Astrocyte of the cerebellum (primary cell): ENCODE measurements around the gene RAMP2.

Experiments used
- DNase-seq: peaks from one replicate; pipeline ENCODE4 v3.0.0-alpha.2; 2011; ENCODE audit warnings: low read depth
- H3K4me3 ChIP-seq: 2 replicates; pipeline ENCODE4 v1.5.1; 2011; ENCODE audit warnings: mild to moderate bottlenecking, low read depth, low read length, moderate library complexity
- in situ Hi-C: cut with HindIII; loops from 2 replicates; pipeline ENCODE4 v1.10.0; 2017; ENCODE audit warnings: low sequenced_read_pairs
- TF ChIP-seq, protein P1 (sequence below): IDR thresholded peaks from 2 replicates; pipeline ENCODE4 v1.5.1; 2012; ENCODE audit warnings: low read length, low read depth, moderate library complexity, mild to moderate bottlenecking; ENCODE audit errors: missing control alignments

Gene RAMP2

DNA sequence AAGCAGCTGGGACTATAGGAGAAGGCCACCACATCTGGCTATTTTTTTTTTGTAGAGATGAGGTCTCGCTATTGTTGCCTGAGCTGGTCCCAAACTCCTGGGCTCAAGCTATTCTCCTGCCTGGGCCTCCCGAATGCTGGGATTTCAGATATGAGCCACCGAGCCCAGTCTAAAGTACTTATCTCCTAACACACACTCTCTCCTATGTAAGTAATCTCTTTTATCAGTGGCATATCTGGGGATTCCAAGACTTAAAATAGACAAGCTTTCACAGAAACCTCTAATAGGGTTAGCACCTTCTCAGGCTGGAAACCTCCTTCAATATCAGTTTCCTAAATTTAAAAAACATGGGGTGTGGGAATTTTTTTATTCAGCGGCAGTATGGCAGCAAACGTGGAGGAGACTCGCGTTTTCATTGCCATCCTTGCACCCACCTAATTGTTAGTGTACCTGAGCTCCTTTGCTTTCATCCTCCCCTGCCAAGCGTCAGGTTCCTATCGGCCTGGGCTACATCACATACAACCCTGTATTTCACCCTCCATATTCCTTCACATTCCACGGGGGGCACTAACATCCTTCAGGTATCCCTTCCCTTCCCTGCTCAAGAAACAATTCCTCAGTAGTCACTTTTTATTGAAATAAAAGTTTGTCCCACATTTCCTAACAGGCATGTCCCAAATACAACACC is 17.3 kb upstream of the RAMP2 start:
- TF ChIP-seq, protein P1, sequence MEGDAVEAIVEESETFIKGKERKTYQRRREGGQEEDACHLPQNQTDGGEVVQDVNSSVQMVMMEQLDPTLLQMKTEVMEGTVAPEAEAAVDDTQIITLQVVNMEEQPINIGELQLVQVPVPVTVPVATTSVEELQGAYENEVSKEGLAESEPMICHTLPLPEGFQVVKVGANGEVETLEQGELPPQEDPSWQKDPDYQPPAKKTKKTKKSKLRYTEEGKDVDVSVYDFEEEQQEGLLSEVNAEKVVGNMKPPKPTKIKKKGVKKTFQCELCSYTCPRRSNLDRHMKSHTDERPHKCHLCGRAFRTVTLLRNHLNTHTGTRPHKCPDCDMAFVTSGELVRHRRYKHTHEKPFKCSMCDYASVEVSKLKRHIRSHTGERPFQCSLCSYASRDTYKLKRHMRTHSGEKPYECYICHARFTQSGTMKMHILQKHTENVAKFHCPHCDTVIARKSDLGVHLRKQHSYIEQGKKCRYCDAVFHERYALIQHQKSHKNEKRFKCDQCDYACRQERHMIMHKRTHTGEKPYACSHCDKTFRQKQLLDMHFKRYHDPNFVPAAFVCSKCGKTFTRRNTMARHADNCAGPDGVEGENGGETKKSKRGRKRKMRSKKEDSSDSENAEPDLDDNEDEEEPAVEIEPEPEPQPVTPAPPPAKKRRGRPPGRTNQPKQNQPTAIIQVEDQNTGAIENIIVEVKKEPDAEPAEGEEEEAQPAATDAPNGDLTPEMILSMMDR = peak; percentile 45
- H3K4me3 ChIP-seq = peak overlapping the region; percentile 85
- in situ Hi-C loops = no loop called here
- no peak for DNase-seq

- in situ Hi-C loops = no loop called here
- peak overlapping the region; percentile 85 for H3K4me3 ChIP-seq
- no peak for DNase-seq
- TF ChIP-seq, protein P1 = no peak
Observed at GRCh38 chr17:42744283-42744805, 16.7 kb upstream of the RAMP2 start.

DNA sequence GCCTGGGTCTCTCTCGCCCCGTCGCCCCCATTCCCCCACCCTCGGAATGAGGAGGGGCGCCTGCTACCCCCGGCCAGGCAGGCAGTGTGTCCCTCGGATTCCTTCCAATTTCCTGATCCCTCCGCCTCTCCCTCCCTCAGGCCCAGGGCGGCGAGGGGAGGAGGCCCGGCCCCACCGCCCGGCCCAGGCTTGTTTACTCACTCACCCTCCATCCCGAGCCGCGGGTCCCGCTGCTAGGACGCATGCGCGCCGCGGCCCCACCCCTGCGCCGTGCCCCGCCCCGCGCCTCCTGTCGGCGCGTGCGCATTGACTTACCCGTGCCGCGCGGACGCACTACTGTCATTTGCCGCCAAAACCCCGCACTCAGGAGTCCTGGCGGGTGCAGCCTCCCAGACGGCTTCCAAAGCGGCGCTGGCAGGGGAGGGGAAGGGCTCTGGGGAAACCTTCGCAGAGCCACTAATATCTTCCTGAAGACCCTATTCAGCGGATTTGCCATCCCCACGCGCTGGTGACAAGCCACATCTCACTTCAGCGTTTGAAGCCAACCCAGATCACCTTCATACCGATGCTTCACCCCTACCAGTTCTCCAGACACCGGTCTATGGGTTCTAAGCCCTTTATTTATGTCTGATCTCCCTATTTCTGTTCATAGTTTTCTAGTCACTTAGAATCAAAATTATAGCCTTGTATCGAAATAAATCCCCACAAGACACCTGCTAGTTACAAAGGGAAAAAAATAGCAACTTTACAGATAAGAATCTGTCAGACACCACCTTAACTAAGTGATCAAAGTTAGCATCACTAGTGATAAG is 16.0 kb upstream of the RAMP2 start, which contains the start of gene EZH1:
Gene EZH1 (minus strand): TSS at position 235 of the 812 bp plus-strand sequence. CDS start 16,099 bp downstream, outside the sequence.
- peak; percentile 65 for DNase-seq
- H3K4me3 ChIP-seq = peak within 1 kb of the TSS; percentile 85
- in situ Hi-C loops = no loop called here
- TF ChIP-seq, protein P1 = no peak

- no peak for DNase-seq
- in situ Hi-C loops = no loop called here
Observed at GRCh38 chr17:42748202-42748907, 12.7 kb upstream of the RAMP2 start.

GRCh38 chr17:42748908-42749798 is 11.9 kb upstream of the RAMP2 start:
- TF ChIP-seq, protein P1 = no peak
- no peak overlapping the region for H3K4me3 ChIP-seq
- DNase-seq = no peak
- in situ Hi-C loops = no loop called here

More at GRCh38 chr17:42748202-42748907, 12.7 kb upstream of the RAMP2 start:
- TF ChIP-seq, protein P1 = no peak
- H3K4me3 ChIP-seq = no peak overlapping the region
